CD14-positive monocyte (primary cell): ENCODE data around the gene KL. TPM values are rescaled to one million over a fixed set of nuclear protein-coding genes. Genes with fewer than 3 reads are reported as not detected.

Experiments
- DNase-seq, 3 donors: peaks; one replicate each; pipeline ENCODE4 v3.0.0-alpha.2; 2011 to 2022
- H2AFZ ChIP-seq: 2 replicates; pipeline ENCODE4 v1.6.0; 2012; ENCODE audit warnings: mild to moderate bottlenecking, low read depth, low read length, inconsistent platforms; ENCODE audit not compliant: insufficient read depth, poor library complexity, severe bottlenecking
- H3K27ac ChIP-seq, 2 donors: 1 replicate in 1 of 2; 2 replicates in 1 of 2; pipeline ENCODE4 v1.5.1; 2012 to 2013; ENCODE audit warnings: low read length in 2 of 2, control low read depth in 1 of 2, inconsistent platforms in 1 of 2, low read depth in 1 of 2, mild to moderate bottlenecking in 1 of 2
- H3K27me3 ChIP-seq, 2 donors: one replicate each; pipeline versions ENCODE4 v1.6.0 to v1.6.1; 2011 to 2013; ENCODE audit warnings: low read length in 2 of 2; ENCODE audit not compliant: control insufficient read depth in 2 of 2, insufficient read depth in 2 of 2
- H3K36me3 ChIP-seq, 2 donors: replicated peaks in 1 of 2; 1 replicate in 1 of 2; 2 replicates in 1 of 2; pipeline versions ENCODE4 v1.5.1 to v1.6.1; 2012 to 2013; ENCODE audit warnings: low read length in 2 of 2, control low read depth in 1 of 2, inconsistent platforms in 1 of 2, mild to moderate bottlenecking in 1 of 2; ENCODE audit not compliant: insufficient read depth in 2 of 2, control insufficient read depth in 1 of 2
- H3K4me1 ChIP-seq, 2 donors: 1 replicate in 1 of 2; 2 replicates in 1 of 2; pipeline versions ENCODE4 v1.5.1 to v1.6.1; 2012 to 2013; ENCODE audit warnings: low read length in 2 of 2, control low read depth in 1 of 2, inconsistent platforms in 1 of 2, mild to moderate bottlenecking in 1 of 2, moderate library complexity in 1 of 2; ENCODE audit not compliant: insufficient read depth in 2 of 2, control insufficient read depth in 1 of 2
- H3K4me2 ChIP-seq: replicated peaks from 2 replicates; pipeline ENCODE3; 2012; ENCODE audit warnings: low read length, moderate library complexity, mild to moderate bottlenecking; ENCODE audit not compliant: poor library complexity, severe bottlenecking; ENCODE audit errors: extremely low read depth
- H3K4me3 ChIP-seq, 3 experiments: fragments of 200-600 bp in 1 of 3; sonication (generic) in 1 of 3; replicated peaks in 1 of 3; 1 replicate in 2 of 3; 2 replicates in 1 of 3; pipeline ENCODE4 v1.5.1; 2011 to 2013; ENCODE audit warnings: low read length in 3 of 3, mild to moderate bottlenecking in 3 of 3, control low read depth in 2 of 3, low read depth in 2 of 3, inconsistent platforms in 1 of 3, moderate library complexity in 1 of 3
- H3K79me2 ChIP-seq: 2 replicates; pipeline ENCODE4 v1.6.0; 2012; ENCODE audit warnings: mild to moderate bottlenecking, control low read depth, inconsistent platforms, low read length, moderate library complexity; ENCODE audit not compliant: insufficient read depth
- H3K9ac ChIP-seq: 2 replicates; pipeline ENCODE4 v1.6.0; 2017; ENCODE audit warnings: low read length, mild to moderate bottlenecking; ENCODE audit not compliant: insufficient read depth, poor library complexity, severe bottlenecking
- H3K9me3 ChIP-seq, 2 donors: replicated peaks in 1 of 2; 1 replicate in 1 of 2; 2 replicates in 1 of 2; pipeline versions ENCODE4 v1.5.1 to v1.6.1; 2012 to 2013; ENCODE audit warnings: low read length in 2 of 2, control low read depth in 1 of 2; ENCODE audit not compliant: control insufficient read depth in 1 of 2, insufficient read depth in 1 of 2
- H4K20me1 ChIP-seq: 2 replicates; pipeline ENCODE4 v1.6.0; 2012; ENCODE audit warnings: mild to moderate bottlenecking, low read length, control low read depth, moderate library complexity; ENCODE audit not compliant: insufficient read depth
- H3K27ac Mint-ChIP-seq, 7 donors: one replicate each; pipeline ENCODE4 v1.8.0; 2020; ENCODE audit warnings: mild to moderate bottlenecking in 7 of 7, mixed read lengths in 7 of 7, moderate library complexity in 6 of 7, inconsistent platforms in 2 of 7
- H3K27me3 Mint-ChIP-seq, 3 donors: one replicate each; pipeline ENCODE4 v1.8.0; 2021 to 2022; ENCODE audit warnings: low read depth in 3 of 3, mild to moderate bottlenecking in 3 of 3, mixed read lengths in 3 of 3, moderate library complexity in 3 of 3, inconsistent platforms in 1 of 3
- H3K36me3 Mint-ChIP-seq, 2 donors: one replicate each; pipeline ENCODE4 v1.8.0; 2020; ENCODE audit warnings: mixed read lengths in 2 of 2, inconsistent platforms in 1 of 2, mild to moderate bottlenecking in 1 of 2
- H3K4me1 Mint-ChIP-seq: one replicate; pipeline ENCODE4 v1.8.0; 2020; ENCODE audit warnings: mild to moderate bottlenecking, mixed read lengths
- H3K4me3 Mint-ChIP-seq, 2 donors: one replicate each; pipeline ENCODE4 v1.8.0; 2020; ENCODE audit warnings: mild to moderate bottlenecking in 2 of 2, mixed read lengths in 2 of 2, moderate library complexity in 1 of 2
- H3K9me3 Mint-ChIP-seq, 7 donors: one replicate each; pipeline ENCODE4 v1.8.0; 2020 to 2022; ENCODE audit warnings: mixed read lengths in 7 of 7, mild to moderate bottlenecking in 6 of 7, moderate library complexity in 6 of 7, inconsistent platforms in 2 of 7
- CTCF ChIP-seq: fragments of 200-600 bp; IDR thresholded peaks from one replicate; pipeline ENCODE4 v1.8.0; 2022; ENCODE audit warnings: antibody characterized with exemption, mild to moderate bottlenecking
- WGBS: methylation state at CpG from one replicate; pipeline ENCODE4 v1.1.5; 2013; ENCODE audit warnings: missing lambda C conversion rate; ENCODE audit not compliant: insufficient coverage; 5-methylcytosine and 5-hydroxymethylcytosine counted together
- intact Hi-C, 2 donors: fragments of 100-400 bp; cut with micrococcal nuclease; formaldehyde crosslinking; loops; one replicate each; pipeline versions ENCODE4 v1.15.0 to v1.15.1; 2023
- polyA plus RNA-seq, 3 donors: library from polyadenylated mRNA; depleted of rRNA in 1 of 3; unstranded in 2 of 3; stranded (reverse) in 1 of 3; fragments of 300-500 nt in 2 of 3; fragments of >200 nt in 1 of 3; fragmentation: Illumina TruSeq in 2 of 3; gene quantifications; 1 replicate in 2 of 3; 2 replicates in 1 of 3; pipeline ENCODE4 v1.2.3, GENCODE V29; 2012 to 2021

The KL gene
- polyA plus RNA-seq, 3 donors, result 0.24 to 1.4 (median 0.75) TPM

GRCh38 chr13:33006134-33006533, 10.1 kb upstream of the KL start:
- Mint-ChIP-seq H3K36me3 (no peaks in the 10 kb centered on the region), H3K4me3 (no peak overlapping the region), H3K27me3 (peaks cover 0 to 3% (median 0%) of the 10 kb centered on the region in 3 donors), H3K27ac (no peak overlapping the region), H3K4me1 (peaks cover 7% of the 10 kb centered on the region), H3K9me3 (peaks cover 18 to 23% (median 20%) of the 10 kb centered on the region in 7 donors)
- H3K4me1 ChIP-seq, result peaks cover 0 to 4% of the 10 kb centered on the region in 2 donors
- 100% methylated on average over 1 of the region's 2 CpGs for WGBS
- no peaks in the 10 kb centered on the region for H3K36me3 ChIP-seq
- no peak for DNase-seq
- no peak overlapping the region for H3K4me3 ChIP-seq
- H4K20me1 ChIP-seq, result no peaks in the 10 kb centered on the region
- no peaks in the 10 kb centered on the region for H3K27me3 ChIP-seq
- no peak overlapping the region for H2AFZ ChIP-seq
- intact Hi-C loops, result no loop called here
- no peak overlapping the region for H3K4me2 ChIP-seq
- no peak overlapping the region for H3K27ac ChIP-seq
- no peaks in the 10 kb centered on the region for H3K79me2 ChIP-seq
- no peak overlapping the region for H3K9ac ChIP-seq
- peaks cover 4 to 14% of the 10 kb centered on the region in 2 donors for H3K9me3 ChIP-seq
- TF ChIP-seq CTCF, result no peak

- WGBS, result 100% methylated on average over 1 of the region's 3 CpGs
- Histone ChIP-seq H3K4me3 (no peak overlapping the region), H3K36me3 (no peaks in the 10 kb centered on the region), H3K27me3 (no peaks in the 10 kb centered on the region), H3K4me2 (no peak overlapping the region), H3K9ac (no peak overlapping the region), H4K20me1 (no peaks in the 10 kb centered on the region), H3K27ac (no peak overlapping the region), H2AFZ (no peak overlapping the region), H3K79me2 (no peaks in the 10 kb centered on the region), H3K4me1 (peaks cover 0 to 4% of the 10 kb centered on the region in 2 donors), H3K9me3 (peaks cover 4 to 14% of the 10 kb centered on the region in 2 donors)
- peaks cover 18 to 23% (median 20%) of the 10 kb centered on the region in 7 donors for H3K9me3 Mint-ChIP-seq
- H3K4me3 Mint-ChIP-seq, result no peak overlapping the region
- no peaks in the 10 kb centered on the region for H3K36me3 Mint-ChIP-seq
- H3K4me1 Mint-ChIP-seq, result peaks cover 7% of the 10 kb centered on the region
- intact Hi-C loops, result no loop called here
- peaks cover 0 to 3% (median 2%) of the 10 kb centered on the region in 3 donors for H3K27me3 Mint-ChIP-seq
- no peak for DNase-seq
- H3K27ac Mint-ChIP-seq, result no peak overlapping the region
- TF ChIP-seq CTCF, result no peak
Measured at GRCh38 chr13:33006638-33007037, 9.6 kb upstream of the KL start.
